ENCODE data around the gene RGS3.

The RGS3 gene

DNA sequence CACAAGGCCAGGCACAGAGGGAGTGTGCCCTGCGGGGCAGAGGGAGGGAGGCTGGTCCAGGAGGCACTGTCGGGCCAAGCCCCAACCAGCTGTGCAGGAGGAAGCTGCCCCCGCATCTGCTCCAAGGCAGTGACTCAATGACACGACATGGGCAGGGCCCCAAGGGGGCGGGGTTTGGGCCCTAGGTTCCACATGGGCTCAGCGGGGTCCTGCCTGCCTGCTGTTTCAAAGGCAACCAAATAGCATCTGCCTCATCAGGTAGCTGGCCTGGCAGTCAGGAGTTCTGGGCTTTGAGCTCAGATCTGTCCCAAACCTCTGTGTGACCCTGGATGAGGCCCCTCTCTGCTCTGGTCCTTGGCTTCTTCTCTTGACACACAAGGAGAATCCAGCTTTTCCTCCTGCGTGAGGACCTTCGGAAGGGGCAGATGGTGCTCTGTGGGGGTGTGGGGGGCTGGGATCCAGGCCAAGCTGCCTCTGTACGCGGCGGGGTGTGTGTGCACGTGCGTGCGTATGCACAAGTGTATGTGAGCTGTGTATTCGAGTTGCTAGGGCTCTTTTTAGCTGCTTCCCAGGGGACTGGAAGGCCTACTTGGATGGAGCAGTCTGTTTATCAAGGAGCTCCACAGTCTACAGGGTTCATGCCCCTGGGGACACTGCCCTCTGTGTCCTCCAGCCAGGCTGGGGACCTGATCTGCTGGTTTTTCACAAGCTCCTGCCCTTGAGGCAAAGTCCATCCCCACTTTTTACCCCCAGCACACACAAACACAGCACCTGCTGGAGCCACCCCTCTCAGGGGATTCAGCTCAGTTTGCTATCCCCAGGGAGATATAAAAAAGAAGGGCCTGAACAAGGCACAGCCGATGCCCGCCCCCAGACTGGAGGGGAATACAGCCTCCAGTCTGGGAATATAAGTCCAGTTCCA, 138.9 kb downstream of the RGS3 start:
- DNase-seq (ENCODE audit: low read depth), result no peak
- no peak overlapping the region for H3K4me3 ChIP-seq (ENCODE audit: low read depth, low read length)

DNA sequence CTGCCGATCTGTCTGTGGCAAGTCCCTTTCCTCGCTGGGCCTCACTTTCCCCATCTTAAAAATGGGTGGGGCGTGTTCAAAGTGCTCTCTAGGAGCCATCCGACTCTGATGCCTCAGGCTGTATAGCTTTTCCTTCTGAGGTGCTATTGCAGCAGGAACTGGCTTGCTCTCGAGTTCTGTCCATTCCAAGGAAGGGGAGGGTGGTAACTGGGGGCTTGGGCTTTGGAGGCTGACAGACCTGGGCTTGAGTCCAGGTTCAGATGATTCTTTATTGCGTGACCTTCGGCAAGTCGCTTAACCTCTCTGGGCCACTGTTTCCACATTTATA, 139.5 kb downstream of the RGS3 start:
- no peak overlapping the region for H3K4me3 ChIP-seq (ENCODE audit: low read depth, low read length)
- DNase-seq (ENCODE audit: low read depth), result no peak

DNA sequence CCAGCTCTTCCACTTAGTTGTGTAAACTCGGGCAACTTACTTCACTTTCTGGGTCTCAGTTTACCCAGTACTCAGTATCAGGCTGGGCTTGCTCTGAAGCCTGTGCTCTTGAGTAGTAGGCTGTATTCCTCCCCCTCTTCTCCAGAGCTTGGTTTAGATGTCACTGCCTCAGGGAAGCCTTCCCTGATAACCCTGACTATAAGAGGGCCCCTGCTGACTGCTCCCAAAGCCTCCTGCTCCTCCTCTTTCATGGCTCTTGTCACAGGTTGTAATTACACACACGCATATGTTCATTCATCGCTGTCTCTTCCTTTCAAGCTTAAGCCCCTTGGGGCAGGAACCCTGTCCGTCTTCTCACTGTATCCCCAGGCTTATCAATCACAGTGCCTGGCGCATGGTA, 140.2 kb downstream of the RGS3 start:
- DNase-seq (ENCODE audit: low read depth), result no peak
- no peak overlapping the region for H3K4me3 ChIP-seq (ENCODE audit: low read depth, low read length)

DNA sequence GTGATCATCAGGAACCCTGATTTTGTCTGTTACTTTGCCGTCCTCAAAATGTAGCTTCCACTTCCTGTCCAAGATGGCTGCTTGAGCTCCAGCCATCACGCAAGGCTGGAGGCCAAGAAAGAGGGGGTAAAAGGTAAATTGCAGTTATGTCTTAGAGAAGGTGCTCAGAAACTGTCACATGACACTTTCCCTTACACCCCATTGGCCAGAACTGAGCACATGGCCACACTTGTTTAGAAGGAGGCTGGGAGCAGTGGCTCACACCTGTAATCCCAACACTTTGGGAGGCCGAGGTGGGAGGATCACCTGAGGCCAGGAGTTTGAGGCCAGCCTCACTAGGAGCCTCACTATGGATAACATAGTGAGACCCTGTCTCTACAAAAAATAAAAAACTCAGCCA, 140.9 kb downstream of the RGS3 start:
- no peak for DNase-seq (ENCODE audit: low read depth)
- no peak overlapping the region for H3K4me3 ChIP-seq (ENCODE audit: low read depth, low read length)

DNA sequence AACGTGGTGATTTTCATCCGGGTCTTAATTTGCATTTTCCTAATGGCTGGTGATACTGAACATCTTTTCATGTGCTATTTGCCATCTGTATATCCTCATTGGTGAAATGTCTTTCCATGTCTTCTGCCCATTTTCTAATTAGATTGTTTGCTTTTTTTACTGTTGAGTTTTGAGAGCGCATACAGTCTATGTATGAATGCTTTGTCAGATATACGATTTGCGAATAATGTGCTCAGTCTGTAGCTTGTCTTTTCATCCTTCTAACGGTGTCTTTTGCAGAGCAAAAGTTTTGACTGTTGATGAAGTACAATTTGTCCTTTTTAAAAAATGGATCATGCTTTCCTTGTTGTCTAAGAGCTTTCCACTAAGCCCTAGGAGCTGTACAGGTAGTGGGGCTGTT, 143.0 kb downstream of the RGS3 start:
- no peak overlapping the region for H3K4me3 ChIP-seq (ENCODE audit: low read depth, low read length)
- no peak for DNase-seq (ENCODE audit: low read depth)

DNA sequence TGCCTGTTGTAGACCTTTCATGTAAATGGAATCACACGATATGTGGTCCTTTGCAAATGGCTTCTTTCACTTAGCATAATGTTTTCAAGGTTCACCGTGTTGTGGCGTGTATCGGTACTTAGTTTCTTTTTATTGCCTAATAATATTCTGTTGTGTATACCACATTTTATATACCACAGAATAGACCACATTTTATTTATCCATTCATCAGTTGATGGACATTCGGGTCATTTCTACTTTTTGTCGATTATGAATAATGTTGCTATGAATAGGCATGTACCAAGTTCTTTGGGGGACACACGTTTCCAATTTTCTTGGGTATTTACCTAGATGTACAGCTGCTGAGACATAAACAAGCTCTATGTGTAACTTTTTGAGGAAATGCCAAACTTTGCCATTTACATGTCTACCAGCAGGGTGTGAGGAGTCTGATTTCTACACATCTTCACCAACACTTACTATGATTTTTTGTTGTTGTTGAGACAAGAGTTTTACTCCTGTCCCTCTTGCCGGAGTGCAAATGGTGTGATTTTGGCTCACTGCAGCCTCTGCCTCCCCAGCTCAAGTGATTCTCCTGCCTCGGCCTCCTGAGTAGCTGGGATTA, 144.7 kb downstream of the RGS3 start:
- DNase-seq (ENCODE audit: low read depth), result no peak
- no peak overlapping the region for H3K4me3 ChIP-seq (ENCODE audit: low read depth, low read length)

DNA sequence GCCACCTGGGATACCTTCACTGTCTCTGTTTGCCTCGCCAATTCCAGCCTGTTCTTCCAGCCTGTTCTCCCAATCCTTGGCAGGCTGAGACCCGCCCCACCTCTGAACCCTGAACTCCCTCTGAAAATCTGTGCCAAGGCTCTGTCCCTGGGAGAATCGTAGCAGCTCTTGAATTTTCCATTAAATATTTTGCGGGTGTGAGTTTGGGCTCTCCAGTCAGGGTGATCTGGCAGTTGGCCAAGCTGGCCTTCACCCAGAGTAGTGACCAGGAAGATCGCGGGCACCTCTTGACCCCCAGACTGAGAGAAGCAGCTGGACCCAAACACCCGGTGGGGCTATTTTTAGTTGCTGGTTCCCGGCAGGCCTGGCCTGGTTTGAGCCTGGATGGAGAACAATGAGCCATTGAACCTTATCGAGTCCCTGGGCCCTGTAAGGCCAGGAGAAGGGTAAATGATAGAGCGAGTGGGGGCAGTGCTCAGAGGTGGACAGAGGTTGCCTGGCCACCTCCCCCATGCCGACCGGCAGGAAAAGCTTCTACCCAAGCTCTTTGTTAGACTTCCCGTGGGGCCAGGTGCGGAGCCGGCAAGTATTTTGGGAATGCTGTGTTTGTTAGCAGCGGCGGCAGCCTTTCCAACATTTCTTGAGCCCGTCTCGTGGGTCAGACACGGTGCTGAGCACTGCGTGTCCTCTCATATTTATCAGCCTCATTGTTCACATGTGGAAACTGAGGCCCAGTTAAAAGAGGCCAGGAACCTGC, 146.2 kb downstream of the RGS3 start:
- H3K4me3 ChIP-seq (ENCODE audit: low read depth, low read length), result no peak overlapping the region
- no peak for DNase-seq (ENCODE audit: low read depth)

DNA sequence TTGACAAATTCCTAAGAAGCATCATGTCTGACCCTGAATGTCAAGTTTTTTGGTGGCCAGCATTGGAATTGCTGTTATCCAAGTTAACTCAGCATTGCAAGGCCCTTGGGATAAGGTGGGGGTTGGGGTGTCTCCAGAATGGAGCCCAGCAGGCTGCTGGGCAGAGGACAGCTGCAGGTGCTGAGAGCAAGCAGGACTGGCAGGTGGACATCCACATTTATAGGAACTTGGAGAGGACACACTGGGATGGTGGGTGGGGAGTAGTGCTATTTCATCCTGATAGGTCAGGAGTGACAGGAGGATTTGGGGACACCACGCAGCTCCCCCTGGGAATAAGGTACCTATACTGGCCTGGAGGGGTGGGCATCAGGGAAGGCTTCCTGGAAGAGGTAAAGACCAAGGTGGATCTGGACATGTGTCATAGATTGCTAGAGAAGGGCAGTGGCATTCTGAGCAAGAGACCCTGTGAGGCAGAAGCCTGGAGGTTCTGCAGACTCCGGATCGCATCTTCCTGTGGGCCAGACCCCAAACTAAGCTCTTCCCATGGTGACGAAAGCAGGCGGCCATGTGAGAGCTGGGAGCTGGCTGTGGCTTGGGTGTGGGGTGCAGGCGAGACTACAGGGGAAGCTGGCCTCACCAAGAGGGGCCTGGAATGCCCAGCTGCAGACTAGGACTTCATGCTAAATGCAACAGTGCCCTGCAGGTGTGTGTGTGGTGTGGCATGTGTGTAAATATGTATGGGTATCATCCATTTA, 148.1 kb downstream of the RGS3 start:
- H3K4me3 ChIP-seq (ENCODE audit: low read depth, low read length), result no peak overlapping the region
- DNase-seq (ENCODE audit: low read depth), result no peak

DNA sequence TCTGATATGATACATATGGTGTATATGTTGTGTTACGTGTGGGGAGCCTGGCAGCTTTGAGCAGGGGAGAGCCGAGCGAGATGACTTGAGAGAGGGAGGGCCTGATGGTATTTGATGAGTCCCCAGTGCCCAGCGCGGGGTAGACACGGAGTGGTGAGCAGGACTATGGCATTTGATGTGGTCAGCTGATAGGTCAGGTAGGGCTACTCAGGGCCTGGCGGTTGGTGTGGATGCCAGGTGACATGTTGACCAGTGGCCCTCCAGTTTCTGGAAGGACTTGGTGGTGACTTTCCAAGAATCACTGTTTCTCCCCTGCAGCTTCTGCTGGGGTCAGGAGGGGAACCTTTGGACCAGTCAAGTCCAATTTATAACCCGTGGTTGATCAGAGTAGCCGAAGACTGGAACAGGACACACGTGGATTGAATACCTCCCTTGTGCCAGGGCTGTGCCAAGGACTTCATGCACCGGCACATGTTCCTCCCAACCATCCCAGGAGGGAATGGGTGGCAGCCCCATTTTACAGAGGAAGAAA, 148.8 kb downstream of the RGS3 start:
- no peak for DNase-seq (ENCODE audit: low read depth)
- H3K4me3 ChIP-seq (ENCODE audit: low read depth, low read length), result no peak overlapping the region

DNA sequence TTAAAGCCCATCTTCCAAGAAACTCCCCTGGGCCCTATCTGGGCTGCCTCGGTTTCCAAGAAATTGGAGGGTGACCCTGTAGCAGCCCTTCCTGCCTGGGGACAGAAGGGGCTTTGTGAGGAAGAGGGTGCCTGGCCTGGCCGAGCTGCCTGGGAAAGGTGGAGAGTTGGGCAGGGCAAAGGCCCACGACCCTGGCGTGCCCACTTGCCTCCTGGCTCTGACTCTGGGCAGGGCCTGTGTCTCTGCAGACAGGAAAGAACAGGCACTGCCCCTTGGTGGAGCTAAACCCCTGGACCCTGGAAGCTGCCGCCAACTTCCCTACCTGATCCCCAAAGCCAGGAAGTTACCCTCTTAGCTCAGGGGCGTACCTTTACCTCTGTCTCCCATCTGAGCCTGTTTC, 149.3 kb downstream of the RGS3 start:
- no peak overlapping the region for H3K4me3 ChIP-seq (ENCODE audit: low read depth, low read length)
- DNase-seq (ENCODE audit: low read depth), result no peak

DNA sequence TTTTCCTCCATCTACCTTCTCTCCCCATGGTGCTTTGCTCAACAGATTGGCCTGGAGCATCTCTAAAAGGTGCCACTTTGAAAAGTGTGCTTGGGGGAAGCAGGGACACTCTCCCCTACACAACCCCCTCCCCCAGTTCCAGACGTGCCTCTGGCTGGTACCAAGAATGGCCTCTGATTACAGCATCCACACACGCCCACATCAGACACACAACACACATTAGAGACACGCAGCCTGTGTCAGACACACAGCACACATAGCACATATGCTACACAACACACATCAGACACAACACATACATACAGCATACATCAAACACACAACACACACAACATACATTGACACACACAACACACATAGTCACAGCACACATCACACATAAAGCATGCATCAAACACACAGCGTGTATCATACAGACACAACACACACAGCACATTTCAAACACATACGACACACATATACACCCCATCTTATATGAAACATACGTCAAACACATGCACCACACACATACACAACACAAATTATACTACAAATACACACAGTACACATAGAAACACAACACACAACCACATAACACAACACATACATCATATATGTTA, 150.4 kb downstream of the RGS3 start:
- no peak overlapping the region for H3K4me3 ChIP-seq (ENCODE audit: low read depth, low read length)
- DNase-seq (ENCODE audit: low read depth), result no peak

DNA sequence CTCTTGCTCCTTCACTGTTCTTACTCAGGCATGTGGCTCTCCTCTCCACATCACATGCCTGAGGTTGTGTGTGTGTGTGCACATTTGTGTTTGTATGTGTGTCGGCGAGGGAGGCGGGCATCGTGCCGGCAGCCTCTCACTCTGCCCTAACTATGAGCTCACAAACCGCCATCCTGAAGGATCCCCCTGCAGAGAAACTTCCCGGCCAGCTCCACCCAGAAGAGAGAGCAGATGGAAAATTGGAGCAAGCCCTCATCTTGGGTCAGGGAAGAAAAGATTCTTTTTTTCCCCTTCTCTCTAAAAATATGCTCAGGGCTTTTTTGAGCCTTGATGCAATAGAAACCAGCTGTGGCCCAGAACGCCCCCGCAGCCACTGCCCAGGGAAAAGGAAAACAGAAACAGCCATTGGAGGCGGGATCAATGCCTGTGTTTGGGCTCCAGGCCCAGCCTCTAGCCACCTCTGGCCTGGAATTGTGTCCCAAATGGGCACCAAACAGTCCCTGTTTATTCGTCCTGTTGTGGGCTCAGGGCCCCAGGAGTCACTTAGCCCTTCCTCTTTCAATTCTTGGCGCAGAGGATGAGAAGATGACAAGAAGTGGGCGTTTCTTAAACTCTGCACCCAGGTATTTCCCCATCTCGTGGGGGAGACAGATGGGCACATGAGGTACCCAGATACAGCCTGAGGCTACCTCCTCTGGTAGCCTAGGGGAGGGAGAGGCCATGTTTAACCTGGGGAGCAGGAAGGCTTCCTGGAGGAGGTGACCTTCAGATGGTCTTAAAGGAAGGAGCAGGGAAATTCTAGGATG, 151.5 kb downstream of the RGS3 start:
- H3K4me3 ChIP-seq (ENCODE audit: low read depth, low read length), result no peak overlapping the region
- DNase-seq (ENCODE audit: low read depth), result no peak

DNA sequence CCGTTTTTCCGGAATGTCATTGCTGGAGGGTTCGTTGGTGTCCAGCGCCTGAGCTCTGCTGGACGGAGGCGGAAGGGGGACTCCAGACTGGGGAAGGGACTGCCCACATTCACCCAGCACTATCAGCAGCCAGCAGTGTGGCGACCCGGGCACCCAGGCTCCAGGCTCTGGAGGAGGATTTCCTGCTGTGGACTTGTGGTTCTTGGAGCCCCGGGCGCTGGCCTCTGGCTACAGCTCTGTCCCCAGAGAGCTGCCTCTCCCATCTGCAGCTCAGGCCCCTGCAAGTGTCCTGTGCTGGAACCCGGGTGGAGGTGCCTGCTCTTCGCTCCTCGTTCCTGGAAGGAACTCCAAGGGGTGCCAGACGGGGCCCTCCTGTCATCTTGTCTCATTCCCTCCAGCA, 152.6 kb downstream of the RGS3 start:
- no peak for DNase-seq (ENCODE audit: low read depth)
- no peak overlapping the region for H3K4me3 ChIP-seq (ENCODE audit: low read depth, low read length)

DNA sequence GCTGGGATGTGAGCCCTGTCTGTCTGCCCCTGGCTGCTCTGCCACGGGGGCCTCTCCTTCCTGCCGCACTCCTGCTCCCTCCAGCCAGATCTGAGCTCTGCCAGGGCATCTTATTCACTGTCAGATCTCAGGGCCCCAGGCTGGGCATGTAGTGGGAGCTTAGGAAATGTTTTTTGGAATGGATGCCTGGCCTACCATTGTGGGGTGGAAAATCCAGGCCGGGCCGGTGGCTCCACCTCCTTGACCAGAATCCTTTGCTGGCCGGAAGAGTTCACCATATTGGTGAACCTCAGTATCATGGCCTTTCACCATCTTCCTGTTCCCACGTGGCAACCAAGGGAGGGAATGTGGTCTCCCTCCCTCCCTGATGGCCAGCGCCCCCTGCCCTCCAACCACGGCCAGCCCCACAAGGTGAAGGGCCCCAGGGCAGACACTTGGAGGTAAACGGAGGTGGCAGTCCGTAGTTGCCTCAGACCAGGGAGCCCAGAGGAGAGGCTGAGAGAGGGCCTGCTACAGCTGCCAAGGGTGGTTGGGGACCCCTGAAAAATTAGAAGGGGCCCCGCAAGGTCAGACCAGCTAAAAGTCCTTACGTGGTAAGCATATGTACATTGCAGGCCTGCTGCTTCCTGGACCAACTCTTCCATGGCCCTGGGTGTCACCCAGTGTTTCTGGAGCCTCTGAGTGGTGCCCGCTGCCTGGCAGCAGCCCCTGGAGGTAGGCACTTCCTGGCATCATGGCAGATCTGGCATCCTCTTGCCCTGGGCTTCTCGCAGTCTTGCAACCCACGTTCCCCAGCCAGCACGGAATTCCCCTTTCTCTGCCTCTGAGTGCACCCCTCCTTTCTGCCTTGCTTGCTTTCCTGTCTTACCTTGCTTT, 153.3 kb downstream of the RGS3 start:
- H3K4me3 ChIP-seq (ENCODE audit: low read depth, low read length), result no peak overlapping the region
- DNase-seq (ENCODE audit: low read depth), result no peak

DNA sequence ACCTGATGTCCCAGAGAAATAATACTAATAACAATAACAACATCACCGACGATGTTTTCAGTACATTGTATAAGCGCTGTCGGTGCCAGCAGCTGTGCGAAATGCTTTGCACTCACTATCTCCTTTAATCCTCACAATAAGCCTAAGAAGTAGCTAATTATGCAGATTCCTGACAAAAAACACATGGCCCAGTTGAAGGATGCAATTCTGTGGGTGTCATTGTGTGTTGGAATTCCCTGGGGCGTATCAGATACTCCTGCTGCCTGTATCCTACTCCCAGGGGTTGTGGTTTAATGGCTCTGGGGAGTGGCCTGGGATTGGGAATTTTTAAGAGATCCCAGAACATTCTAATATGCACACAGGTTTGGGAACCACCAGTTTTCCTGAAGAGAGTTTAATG, 154.0 kb downstream of the RGS3 start:
- H3K4me3 ChIP-seq (ENCODE audit: low read depth, low read length), result no peak overlapping the region
- DNase-seq (ENCODE audit: low read depth), result no peak

DNA sequence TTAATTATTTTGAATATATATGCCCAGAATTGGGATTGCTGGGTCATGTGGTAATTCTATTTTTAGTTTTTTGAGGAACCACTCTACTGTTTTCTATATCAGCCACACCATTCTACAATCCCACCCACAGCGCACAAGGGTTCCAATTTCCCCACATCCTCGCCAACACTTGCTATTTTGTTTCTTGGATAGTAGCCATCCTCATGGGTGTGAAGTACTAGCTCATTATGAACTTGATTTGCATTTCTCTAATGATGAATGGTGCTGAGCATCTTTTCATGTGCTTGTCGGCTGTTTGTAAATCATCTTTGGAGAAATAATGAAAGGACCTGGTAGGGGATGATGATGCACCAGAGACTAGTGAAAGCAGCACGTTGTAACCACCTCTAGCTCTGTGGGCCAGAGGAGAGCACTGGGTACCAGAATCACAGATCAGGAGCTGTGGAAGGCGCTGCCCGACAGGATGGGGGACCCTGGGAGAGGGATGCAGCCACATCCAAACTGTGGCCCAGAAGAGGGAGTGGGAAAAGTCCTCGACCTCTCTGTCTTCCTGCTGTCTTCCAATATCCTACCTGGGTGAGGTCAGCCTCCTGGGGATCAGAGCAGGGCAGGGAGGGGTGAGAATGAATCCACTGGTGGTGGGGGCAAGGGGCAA, 155.4 kb downstream of the RGS3 start:
- H3K4me3 ChIP-seq (ENCODE audit: low read depth, low read length), result no peak overlapping the region
- no peak for DNase-seq (ENCODE audit: low read depth)
